ENCODE data around the gene RCAN1.

GRCh38 chr21:34533938-34534337, 81.0 kb downstream of the RCAN1 start:
- no peak for TF ChIP-seq RAD21 (IDR thresholded peaks at IDR 0.05; ENCODE audit: low read depth)
- TF ChIP-seq REST (IDR thresholded peaks at IDR 0.05; ENCODE audit: low read depth) = no peak
- TF ChIP-seq MAX (IDR thresholded peaks at IDR 0.05) = no peak
- TF ChIP-seq TAF1 (IDR thresholded peaks at IDR 0.05; ENCODE audit: low read depth) = no peak
- no peak for TF ChIP-seq EP300 (IDR thresholded peaks at IDR 0.05; ENCODE audit: borderline replicate concordance)
- TF ChIP-seq CEBPB (IDR thresholded peaks at IDR 0.05) = no peak
- TF ChIP-seq EGR1 (IDR thresholded peaks at IDR 0.05) = no peak
- TF ChIP-seq TEAD4 (IDR thresholded peaks at IDR 0.05) = no peak
- TF ChIP-seq NFIC (IDR thresholded peaks at IDR 0.05) = no peak
- TF ChIP-seq CREB1 (IDR thresholded peaks at IDR 0.05; ENCODE audit: low read depth) = no peak
- no peak for TF ChIP-seq ZBTB7A (IDR thresholded peaks at IDR 0.05; ENCODE audit: low read depth)
- no peak for TF ChIP-seq YY1 (IDR thresholded peaks at IDR 0.05; ENCODE audit: low read depth)
- no peak for TF ChIP-seq USF1 (IDR thresholded peaks at IDR 0.05)
- TF ChIP-seq FOXM1 (IDR thresholded peaks at IDR 0.05; ENCODE audit: borderline replicate concordance, low read depth) = no peak

Measured in Ishikawa (cell line).